Prostate gland (tissue), 2 donors: ENCODE measurements around the gene CABLES1.

ENCODE experiments used
- POLR2A ChIP-seq: fragments of 450-650 bp; IDR thresholded peaks from one replicate; pipeline ENCODE4 v1.6.1; 2016; ENCODE audit warnings: antibody characterized with exemption, mild to moderate bottlenecking
- POLR2AphosphoS5 ChIP-seq: sonication (generic); formaldehyde crosslinking; IDR thresholded peaks from one replicate; pipeline ENCODE4 v1.6.1; 2017; ENCODE audit warnings: antibody characterized with exemption
- TF ChIP-seq, protein P1 (sequence below), 4 experiments: fragments of 200-600 bp in 2 of 4; fragments of 450-650 bp in 2 of 4; sonication (generic) in 2 of 4; IDR thresholded peaks; 1 replicate in 3 of 4; 2 replicates in 1 of 4; pipeline ENCODE4 v1.5.1; 2016 to 2019; ENCODE audit warnings: antibody characterized with exemption in 4 of 4, mild to moderate bottlenecking in 2 of 4, moderate library complexity in 2 of 4

DNA sequence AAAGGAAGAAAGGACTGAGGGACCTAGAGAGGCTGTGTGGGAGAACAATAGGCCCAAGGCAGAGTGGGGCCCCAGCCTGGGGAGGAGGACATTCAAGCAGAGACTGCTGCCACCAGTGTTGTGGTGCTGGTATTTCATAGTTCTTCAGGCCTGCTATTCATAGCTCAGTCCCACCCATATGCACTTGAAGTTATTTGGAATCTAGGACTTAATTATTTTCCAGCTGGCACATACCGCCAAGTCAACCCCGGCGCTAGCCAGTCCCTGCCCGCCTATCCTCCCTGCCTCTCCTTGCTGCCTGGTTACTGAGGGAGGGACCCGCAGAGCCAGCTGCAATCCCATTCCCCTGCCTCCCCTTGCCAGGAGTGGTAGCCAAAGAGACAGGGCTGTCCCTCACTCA is 141.2 kb downstream of the CABLES1 start:
- TF ChIP-seq, protein P1, sequence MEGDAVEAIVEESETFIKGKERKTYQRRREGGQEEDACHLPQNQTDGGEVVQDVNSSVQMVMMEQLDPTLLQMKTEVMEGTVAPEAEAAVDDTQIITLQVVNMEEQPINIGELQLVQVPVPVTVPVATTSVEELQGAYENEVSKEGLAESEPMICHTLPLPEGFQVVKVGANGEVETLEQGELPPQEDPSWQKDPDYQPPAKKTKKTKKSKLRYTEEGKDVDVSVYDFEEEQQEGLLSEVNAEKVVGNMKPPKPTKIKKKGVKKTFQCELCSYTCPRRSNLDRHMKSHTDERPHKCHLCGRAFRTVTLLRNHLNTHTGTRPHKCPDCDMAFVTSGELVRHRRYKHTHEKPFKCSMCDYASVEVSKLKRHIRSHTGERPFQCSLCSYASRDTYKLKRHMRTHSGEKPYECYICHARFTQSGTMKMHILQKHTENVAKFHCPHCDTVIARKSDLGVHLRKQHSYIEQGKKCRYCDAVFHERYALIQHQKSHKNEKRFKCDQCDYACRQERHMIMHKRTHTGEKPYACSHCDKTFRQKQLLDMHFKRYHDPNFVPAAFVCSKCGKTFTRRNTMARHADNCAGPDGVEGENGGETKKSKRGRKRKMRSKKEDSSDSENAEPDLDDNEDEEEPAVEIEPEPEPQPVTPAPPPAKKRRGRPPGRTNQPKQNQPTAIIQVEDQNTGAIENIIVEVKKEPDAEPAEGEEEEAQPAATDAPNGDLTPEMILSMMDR (IDR thresholded peaks at IDR 0.05): no peak
- no peak for TF ChIP-seq POLR2A
- TF ChIP-seq POLR2AphosphoS5: no peak
